DOHH2 (cell line): Measurements from ENCODE around the gene ROPN1B.
"Not testable (repeated sequence)": the region's sequence is repeated elsewhere in the genome, so short reads cannot be mapped to it uniquely, and the experiment has no call there.

Experiments
- EZH2phosphoT487 ChIP-seq: fragments of 200-600 bp; sonication (generic); IDR thresholded peaks from 2 replicates; pipeline ENCODE4 v1.6.1; 2017; ENCODE audit warnings: borderline replicate concordance, mild to moderate bottlenecking, antibody characterized with exemption, low read length, moderate library complexity, mixed read lengths
- TF ChIP-seq, protein P1 (sequence below): fragments of 200-600 bp; sonication (generic); IDR thresholded peaks from one replicate; pipeline ENCODE4 v1.5.1; 2014; ENCODE audit warnings: antibody characterized with exemption, mild to moderate bottlenecking, low read depth, low read length; ENCODE audit not compliant: poor library complexity, severe bottlenecking

- TF ChIP-seq, protein P1, sequence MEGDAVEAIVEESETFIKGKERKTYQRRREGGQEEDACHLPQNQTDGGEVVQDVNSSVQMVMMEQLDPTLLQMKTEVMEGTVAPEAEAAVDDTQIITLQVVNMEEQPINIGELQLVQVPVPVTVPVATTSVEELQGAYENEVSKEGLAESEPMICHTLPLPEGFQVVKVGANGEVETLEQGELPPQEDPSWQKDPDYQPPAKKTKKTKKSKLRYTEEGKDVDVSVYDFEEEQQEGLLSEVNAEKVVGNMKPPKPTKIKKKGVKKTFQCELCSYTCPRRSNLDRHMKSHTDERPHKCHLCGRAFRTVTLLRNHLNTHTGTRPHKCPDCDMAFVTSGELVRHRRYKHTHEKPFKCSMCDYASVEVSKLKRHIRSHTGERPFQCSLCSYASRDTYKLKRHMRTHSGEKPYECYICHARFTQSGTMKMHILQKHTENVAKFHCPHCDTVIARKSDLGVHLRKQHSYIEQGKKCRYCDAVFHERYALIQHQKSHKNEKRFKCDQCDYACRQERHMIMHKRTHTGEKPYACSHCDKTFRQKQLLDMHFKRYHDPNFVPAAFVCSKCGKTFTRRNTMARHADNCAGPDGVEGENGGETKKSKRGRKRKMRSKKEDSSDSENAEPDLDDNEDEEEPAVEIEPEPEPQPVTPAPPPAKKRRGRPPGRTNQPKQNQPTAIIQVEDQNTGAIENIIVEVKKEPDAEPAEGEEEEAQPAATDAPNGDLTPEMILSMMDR, result not testable (repeated sequence)
- not testable (repeated sequence) for TF ChIP-seq EZH2phosphoT487
Observed at GRCh38 chr3:125963834-125964233, 5.1 kb upstream of the ROPN1B start.
